Peyer's patch (tissue), 4 donors: ENCODE results near the gene SSTR5. TPM values are rescaled to one million over a fixed set of nuclear protein-coding genes. Genes with fewer than 3 reads are reported as not detected.

ENCODE experiments used
- DNase-seq, 3 donors: peaks; one replicate each; pipeline ENCODE4 v3.0.0-alpha.2; 2017 to 2019
- H3K27ac ChIP-seq, 4 donors: fragments of 200-600 bp; sonication (generic); one replicate each; pipeline ENCODE4 v1.5.1; 2016 to 2019
- H3K27me3 ChIP-seq, 2 donors: fragments of 200-600 bp; sonication (generic); one replicate each; pipeline ENCODE4 v1.5.1; 2019
- H3K36me3 ChIP-seq, 3 donors: fragments of 200-600 bp; sonication (generic); one replicate each; pipeline ENCODE4 v1.5.1; 2016 to 2019
- H3K4me1 ChIP-seq, 4 donors: fragments of 200-600 bp; sonication (generic); one replicate each; pipeline ENCODE4 v1.5.1; 2016 to 2019
- H3K4me3 ChIP-seq, 4 donors: fragments of 200-600 bp; sonication (generic); 1 replicate in 3 of 4; 2 replicates in 1 of 4; pipeline ENCODE4 v1.5.1; 2016 to 2019; ENCODE audit warnings: mild to moderate bottlenecking in 1 of 4
- H3K9me3 ChIP-seq, 4 donors: fragments of 200-600 bp; sonication (generic); one replicate each; pipeline ENCODE4 v1.5.1; 2016 to 2019; ENCODE audit warnings: mild to moderate bottlenecking in 1 of 4
- POLR2A ChIP-seq, 2 donors: fragments of 450-650 bp; IDR thresholded peaks; one replicate each; pipeline ENCODE4 v1.5.1; 2017; ENCODE audit warnings: antibody characterized with exemption in 2 of 2, mild to moderate bottlenecking in 2 of 2, moderate library complexity in 2 of 2
- total RNA-seq, 4 donors: library from RNA; depleted of rRNA; stranded (reverse); fragments of >200 nt; gene quantifications; one replicate each; pipeline ENCODE4 v1.1.0, GENCODE V29; 2016
- TF ChIP-seq, protein P1 (sequence below), 6 experiments: fragments of 450-650 bp in 4 of 6; fragments of 200-600 bp in 2 of 6; sonication (generic) in 1 of 6; IDR thresholded peaks; one replicate each; pipeline ENCODE4 v1.5.1; 2017 to 2019; ENCODE audit warnings: antibody characterized with exemption in 6 of 6, mild to moderate bottlenecking in 3 of 6, moderate library complexity in 1 of 6

SSTR5 gene
- total RNA-seq, 4 donors from 2014 or later: 1.5 to 2.1 TPM; not detected in 2

DNA sequence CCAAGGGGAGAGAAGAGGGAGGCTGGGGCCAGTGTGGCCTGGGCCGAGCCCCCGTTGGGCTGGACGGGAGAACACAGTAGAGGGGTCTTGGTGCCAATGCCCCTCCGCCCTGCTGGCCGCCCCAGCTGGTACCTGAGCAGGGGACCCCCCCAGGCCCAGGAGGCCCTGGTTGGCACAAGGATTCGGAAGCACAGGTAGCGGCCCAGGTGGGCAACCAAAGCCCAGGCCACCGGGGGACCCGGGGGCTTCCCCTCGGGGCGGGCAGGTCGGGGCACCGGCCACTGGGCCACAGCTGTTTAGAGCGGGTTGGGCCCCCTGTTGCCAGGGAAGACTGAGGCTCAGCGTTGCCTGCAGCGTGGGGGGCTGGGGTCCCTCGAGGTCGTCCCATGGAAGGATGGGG lies 51.7 kb downstream of the SSTR5 start:
- Histone ChIP-seq H3K4me1 (peaks cover 0 to 3% (median 0%) of the 10 kb centered on the region in 4 donors), H3K27ac (no peak overlapping the region), H3K9me3 (no peaks in the 10 kb centered on the region), H3K27me3 (no peaks in the 10 kb centered on the region), H3K4me3 (no peak overlapping the region), H3K36me3 (no peaks in the 10 kb centered on the region)
- no peak for DNase-seq
- TF ChIP-seq, protein P1, sequence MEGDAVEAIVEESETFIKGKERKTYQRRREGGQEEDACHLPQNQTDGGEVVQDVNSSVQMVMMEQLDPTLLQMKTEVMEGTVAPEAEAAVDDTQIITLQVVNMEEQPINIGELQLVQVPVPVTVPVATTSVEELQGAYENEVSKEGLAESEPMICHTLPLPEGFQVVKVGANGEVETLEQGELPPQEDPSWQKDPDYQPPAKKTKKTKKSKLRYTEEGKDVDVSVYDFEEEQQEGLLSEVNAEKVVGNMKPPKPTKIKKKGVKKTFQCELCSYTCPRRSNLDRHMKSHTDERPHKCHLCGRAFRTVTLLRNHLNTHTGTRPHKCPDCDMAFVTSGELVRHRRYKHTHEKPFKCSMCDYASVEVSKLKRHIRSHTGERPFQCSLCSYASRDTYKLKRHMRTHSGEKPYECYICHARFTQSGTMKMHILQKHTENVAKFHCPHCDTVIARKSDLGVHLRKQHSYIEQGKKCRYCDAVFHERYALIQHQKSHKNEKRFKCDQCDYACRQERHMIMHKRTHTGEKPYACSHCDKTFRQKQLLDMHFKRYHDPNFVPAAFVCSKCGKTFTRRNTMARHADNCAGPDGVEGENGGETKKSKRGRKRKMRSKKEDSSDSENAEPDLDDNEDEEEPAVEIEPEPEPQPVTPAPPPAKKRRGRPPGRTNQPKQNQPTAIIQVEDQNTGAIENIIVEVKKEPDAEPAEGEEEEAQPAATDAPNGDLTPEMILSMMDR (IDR thresholded peaks at IDR 0.05): no peak
- no peak for TF ChIP-seq POLR2A (IDR thresholded peaks at IDR 0.05)

DNA sequence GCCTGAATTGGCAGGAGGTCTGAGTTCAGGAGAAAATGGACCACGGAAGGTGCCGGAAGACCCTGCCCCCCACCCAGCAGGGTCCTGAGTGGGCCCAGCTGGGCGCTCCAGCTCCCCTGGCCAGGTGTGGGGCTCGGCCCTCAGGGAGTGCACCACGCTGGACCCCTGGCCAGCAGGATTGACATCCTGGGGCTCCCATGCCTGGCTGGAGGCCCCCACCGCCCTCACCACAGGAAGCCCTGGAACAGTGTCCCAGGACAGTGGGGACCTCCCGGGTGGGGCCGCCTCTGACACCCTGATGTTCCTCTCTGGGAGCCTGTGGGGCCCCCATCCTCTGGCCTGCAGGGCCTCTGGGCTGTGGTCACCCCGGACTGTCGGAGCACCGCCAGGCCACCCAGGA lies 52.2 kb downstream of the SSTR5 start:
- H3K27ac ChIP-seq: no peak overlapping the region
- H3K4me3 ChIP-seq: no peak overlapping the region
- peaks cover 0 to 3% (median 0%) of the 10 kb centered on the region in 4 donors for H3K4me1 ChIP-seq
- no peaks in the 10 kb centered on the region for H3K36me3 ChIP-seq
- DNase-seq: no peak
- TF ChIP-seq, protein P1 (IDR thresholded peaks at IDR 0.05): no peak
- no peaks in the 10 kb centered on the region for H3K27me3 ChIP-seq
- H3K9me3 ChIP-seq: no peaks in the 10 kb centered on the region

DNA sequence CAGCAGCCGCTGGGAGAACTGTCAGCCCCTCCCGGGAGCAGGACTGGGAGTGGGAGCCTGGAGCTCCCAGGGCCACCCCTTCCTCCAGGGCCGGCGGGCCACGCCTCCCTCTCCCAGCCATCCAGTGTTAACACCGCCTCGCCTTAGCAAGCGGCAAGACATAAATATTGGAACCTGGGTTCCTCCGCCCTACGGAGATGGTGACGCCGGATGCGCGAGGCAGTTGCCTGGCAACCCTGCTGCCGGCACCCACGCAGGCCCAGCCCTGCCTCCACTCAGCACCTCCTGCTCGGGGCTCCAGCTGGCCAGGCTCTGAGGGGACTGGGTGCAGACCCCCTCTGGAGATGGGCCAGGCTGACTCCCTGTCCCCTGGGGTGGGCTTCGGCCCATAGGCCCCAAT lies 52.9 kb downstream of the SSTR5 start:
- Histone ChIP-seq H3K27me3 (no peaks in the 10 kb centered on the region), H3K36me3 (no peaks in the 10 kb centered on the region), H3K27ac (no peak overlapping the region), H3K4me3 (no peak overlapping the region), H3K9me3 (no peaks in the 10 kb centered on the region), H3K4me1 (no peaks in the 10 kb centered on the region)
- DNase-seq: no peak
- TF ChIP-seq POLR2A (IDR thresholded peaks at IDR 0.05): no peak
- TF ChIP-seq, protein P1 (IDR thresholded peaks at IDR 0.05): no peak

DNA sequence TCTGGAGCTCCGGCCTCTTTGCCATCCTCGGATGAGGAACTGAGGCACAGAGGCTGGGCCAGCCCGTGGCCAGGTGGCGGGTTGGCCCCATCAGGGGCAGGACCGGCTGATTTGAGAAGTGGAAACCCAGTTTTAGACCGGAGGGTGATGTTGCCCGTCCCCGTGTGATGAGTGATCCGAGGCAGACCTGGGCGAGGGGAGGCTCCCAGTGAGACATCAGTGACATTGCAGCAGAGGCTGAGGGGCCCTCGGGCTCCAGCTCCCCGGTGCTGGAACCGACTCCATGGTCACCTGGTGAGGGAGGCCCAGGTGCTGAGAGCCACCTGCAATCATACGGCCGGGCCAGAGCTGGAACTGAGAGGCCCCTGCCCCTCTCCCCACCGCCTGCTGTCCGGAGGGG lies 53.5 kb downstream of the SSTR5 start:
- TF ChIP-seq, protein P1 (IDR thresholded peaks at IDR 0.05): no peak
- TF ChIP-seq POLR2A (IDR thresholded peaks at IDR 0.05): no peak
- no peaks in the 10 kb centered on the region for H3K9me3 ChIP-seq
- H3K27me3 ChIP-seq: no peaks in the 10 kb centered on the region
- H3K4me1 ChIP-seq: no peaks in the 10 kb centered on the region
- H3K27ac ChIP-seq: no peak overlapping the region
- no peak overlapping the region for H3K4me3 ChIP-seq
- no peaks in the 10 kb centered on the region for H3K36me3 ChIP-seq
- DNase-seq: no peak

DNA sequence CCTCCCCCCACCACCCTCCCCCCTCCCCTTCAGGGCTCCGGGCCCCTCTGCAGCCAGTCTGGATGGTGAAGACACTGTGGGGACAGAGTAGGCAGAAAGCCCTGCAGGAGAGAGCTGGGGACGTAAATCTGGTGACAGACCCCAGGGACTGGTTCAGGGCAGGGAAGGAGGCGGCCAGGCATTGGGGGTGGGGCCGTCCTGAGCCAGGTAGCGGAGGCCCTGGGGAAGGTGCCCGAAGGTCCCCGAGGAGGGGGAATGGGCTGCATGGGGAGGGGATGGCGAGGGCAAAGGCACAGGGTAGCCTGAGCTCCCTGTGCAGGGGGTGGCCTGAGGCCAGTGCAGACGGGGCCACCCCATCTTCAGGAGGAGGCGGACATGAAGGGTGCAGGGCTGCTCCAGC lies 54.0 kb downstream of the SSTR5 start:
- Histone ChIP-seq H3K36me3 (no peaks in the 10 kb centered on the region), H3K4me1 (no peaks in the 10 kb centered on the region), H3K4me3 (no peak overlapping the region), H3K27ac (no peak overlapping the region), H3K27me3 (no peaks in the 10 kb centered on the region), H3K9me3 (no peaks in the 10 kb centered on the region)
- DNase-seq: no peak
- no peak for TF ChIP-seq POLR2A (IDR thresholded peaks at IDR 0.05)
- TF ChIP-seq, protein P1 (IDR thresholded peaks at IDR 0.05): no peak

DNA sequence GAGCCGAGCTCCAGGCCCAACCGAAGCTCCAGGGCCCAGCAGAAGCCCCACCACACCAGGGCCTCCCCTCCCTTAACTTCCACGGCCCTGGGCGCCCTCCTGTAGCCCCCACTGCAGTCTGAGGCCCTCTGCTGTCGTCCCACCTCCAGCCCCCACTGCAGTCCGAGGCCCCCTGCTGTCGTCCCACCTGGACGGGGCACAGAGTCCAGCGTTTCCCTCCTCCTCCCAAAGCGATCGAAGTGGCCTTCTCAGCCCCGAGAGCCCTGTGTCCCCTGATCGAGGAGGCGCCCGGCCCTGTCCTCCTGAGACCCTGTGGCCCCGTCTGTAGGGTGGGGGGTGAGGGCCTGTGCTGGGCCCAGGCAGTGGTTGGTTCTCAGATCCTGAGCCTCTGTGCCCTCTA lies 54.6 kb downstream of the SSTR5 start:
- no peak for TF ChIP-seq POLR2A (IDR thresholded peaks at IDR 0.05)
- TF ChIP-seq, protein P1 (IDR thresholded peaks at IDR 0.05): no peak
- Histone ChIP-seq H3K36me3 (no peaks in the 10 kb centered on the region), H3K4me1 (no peaks in the 10 kb centered on the region), H3K27ac (no peak overlapping the region), H3K4me3 (no peak overlapping the region), H3K9me3 (no peaks in the 10 kb centered on the region), H3K27me3 (no peaks in the 10 kb centered on the region)
- DNase-seq: no peak
